NCI-H128 (cell line): ENCODE measurements around the gene ADCY1.
"Not testable (repeated sequence)": the region's sequence is repeated elsewhere in the genome, so short reads cannot be mapped to it uniquely, and the experiment has no call there.

Source experiments
- DNase-seq: peaks from one replicate; lab custom pipeline; 2025; ENCODE audit not compliant: unreplicated experiment; lab: John Stamatoyannopoulos, UW

Gene ADCY1

DNA sequence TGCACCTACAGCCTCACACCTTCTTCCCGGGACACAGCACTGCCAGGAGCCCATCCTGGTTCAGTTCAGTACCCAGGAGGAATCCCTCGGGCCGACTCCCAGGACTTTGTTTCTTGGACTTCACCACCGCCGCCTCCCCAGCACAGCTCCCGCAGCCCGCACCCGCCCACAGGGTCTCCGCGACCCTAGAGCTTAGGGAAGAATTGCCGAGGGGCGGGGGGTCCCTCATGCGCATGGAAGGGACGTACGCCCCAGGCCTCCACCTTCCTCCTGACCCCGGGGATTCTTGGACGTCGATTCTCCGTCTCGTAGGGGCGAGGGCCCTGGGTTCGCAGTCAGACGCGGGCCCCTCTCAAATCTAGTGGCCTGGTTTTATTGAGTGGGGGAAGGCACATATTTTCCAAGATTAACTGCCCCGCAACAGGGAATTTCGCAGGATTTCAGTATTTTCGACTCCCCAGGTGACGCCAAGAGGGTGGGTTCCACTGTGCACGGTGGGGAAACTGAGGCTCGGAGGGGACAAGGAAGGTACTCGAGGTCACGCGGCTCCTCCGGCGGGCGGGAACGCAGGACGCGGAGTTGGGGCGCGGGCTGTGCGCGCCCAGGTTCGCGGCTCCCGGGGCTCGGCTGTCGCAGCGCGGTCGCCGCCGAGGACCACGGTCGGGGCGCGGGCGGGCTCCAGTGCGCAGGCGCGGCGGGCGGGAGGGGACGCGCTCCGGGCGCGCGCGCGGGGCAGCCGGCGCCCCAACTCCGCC is at the start of gene ADCY1:
TSS of gene ADCY1 (plus strand) at position 708 of the 755 bp plus-strand sequence. CDS start 176 bp downstream, outside the sequence.
- no peak for DNase-seq

DNA sequence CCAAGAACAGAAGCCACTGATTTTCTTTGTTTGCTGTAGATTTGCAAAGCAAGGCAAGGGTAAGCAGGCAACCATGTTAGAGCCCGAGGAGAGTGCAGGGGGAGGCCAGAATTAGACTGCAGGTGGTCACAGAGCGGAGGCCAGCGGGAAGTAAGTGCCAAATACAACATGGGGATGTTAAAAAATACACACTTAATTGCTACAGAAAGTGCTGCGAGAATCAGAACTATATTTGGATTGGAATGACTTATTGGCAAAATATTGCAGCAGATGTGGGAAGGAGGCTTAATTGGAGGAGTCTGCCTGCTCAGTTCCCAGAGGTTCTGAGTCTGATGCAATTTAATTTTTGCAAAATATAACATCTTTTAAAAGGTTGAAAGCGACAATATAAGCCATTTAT is 49.7 kb upstream of the ADCY1 start:
- no peak for DNase-seq

DNA sequence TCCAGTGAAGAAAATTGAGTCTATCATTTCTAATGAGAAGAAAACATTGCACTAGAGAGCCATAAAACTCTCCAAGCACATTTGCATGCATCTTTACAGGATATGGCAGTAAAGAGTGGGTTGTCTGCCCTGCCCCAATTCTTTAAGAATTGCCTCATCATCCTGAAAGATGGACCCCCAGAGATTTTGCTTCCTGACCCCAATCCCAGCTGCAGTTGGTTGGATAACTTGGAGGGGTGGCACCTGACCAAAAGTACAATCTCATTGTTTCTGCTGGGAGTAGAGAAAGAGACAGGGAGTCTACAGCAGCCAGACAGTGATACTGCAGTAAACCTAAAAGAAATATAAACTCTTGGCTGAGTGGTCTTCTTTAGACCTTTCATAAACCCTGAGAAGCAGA is 49.1 kb upstream of the ADCY1 start:
- no peak for DNase-seq

DNA sequence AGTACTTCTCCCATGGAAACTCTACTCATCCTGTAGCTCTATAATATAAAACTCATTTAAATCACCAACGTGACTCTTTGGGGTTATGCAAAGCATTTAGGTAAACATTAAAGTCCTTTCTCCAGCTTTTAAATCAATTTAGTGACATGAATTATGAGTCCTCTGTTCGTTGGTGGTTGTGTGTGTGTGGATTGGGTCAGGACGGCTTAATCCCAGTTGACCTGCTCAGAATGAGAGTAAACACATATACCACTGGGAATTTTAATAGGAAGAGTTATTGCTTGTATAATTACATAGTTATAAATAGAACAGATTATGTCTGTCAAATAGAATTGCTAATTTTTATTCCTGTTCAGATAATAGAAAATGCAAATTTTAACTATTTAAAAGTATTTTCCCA is 30.7 kb upstream of the ADCY1 start:
- no peak for DNase-seq

DNA sequence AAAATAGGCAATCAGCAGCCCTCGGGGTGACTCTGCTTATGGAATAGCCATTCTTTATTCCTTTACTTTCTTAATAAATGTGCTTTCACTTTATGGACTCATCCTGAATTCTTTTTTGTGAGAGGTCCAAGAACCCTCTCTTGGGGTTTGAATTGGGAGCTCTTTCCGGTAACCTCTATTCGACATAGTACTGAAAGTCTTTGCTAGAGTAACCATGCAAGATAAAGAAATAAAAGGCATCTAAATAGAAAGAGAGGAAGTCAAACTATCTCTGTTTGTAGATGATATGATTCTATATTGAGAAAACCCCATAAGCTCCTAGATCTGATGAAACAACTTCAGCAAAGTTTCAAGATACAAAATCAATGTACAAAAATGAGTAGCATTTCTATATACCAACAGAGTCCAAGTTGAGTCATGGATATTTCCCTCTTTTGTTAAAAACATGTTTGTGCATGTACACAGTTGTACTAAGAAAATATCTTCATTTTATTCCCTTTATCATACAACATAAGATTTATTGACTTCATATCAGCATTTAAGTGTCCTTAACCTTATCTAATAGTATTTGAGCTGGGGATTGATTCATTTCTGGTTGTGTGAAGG is 29.0 kb upstream of the ADCY1 start:
- not testable (repeated sequence) for DNase-seq

DNA sequence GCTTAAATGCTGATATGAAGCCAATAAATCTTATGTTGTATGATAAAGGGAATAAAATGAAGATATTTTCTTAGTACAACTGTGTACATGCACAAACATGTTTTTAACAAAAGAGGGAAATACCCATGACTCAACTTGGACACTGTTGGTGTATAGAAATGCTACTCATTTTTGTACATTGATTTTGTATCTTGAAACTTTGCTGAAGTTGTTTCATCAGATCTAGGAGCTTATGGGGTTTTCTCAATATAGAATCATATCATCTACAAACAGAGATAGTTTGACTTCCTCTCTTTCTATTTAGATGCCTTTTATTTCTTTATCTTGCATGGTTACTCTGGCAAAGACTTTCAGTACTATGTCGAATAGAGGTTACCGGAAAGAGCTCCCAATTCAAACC is 25.3 kb upstream of the ADCY1 start:
- DNase-seq: not testable (repeated sequence)

DNA sequence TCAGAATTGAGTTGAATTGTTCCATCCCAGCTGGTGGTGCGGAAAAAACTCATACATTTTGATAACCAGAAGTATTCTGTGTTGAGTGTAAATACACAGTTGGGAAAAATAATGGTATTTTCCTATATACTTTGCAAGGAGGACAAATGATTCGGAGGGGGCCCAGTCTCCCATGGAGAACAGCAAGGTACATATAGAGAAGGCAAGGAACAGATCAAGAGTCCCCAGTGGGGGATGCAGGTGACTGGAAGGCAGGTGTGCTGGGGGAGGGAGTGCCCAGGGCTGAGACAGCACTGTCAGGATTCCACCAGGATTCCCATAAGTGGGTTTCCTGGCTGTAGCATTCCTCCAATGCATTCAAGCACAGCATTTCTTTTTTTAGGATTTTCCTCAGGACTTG is 10.8 kb upstream of the ADCY1 start:
- DNase-seq: no peak

DNA sequence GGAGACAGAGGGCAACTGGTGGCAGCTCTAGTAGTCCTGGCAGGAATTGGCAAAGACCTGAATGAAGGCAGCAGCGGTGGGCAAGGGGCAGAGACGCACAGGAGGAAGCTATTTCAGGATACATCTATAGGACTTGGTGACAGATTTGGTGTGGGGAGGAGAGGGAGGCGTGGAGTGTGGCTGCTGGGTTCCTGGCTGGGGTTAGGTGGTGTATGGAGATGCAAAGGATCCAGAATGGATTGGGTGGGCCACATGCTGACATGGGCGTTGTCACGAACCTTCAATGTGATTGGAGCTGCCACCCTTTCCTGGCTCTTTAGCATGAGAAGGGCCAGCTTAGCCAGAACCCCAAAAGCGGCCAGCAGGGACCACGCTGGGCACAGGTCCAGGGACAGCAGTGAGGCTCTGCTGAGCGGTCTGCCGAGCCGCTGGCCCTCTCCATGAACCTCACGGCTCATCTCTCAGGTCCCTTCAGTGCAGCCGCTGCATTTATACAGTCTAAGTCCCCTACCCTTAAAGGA is 10.2 kb upstream of the ADCY1 start:
- no peak for DNase-seq

DNA sequence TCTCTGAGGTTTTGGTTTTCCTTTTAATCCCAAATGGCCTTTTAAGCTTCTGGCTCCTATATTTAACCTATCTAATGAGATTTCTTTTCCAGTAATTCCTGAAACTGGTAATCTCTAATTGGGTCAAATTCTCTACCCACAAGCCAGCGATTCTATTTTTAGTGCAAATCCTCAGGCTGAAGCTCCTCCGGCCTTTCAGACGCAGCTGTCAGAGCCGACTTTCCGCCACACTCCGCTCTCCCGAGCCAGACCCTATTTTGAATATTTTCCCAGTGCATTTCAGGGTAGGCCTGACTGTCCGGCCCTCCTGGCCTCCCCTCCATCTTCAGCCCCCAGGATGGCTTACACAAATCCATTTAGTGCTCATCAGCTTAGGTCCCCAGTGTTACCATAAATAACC is 9.7 kb upstream of the ADCY1 start:
- DNase-seq: no peak

DNA sequence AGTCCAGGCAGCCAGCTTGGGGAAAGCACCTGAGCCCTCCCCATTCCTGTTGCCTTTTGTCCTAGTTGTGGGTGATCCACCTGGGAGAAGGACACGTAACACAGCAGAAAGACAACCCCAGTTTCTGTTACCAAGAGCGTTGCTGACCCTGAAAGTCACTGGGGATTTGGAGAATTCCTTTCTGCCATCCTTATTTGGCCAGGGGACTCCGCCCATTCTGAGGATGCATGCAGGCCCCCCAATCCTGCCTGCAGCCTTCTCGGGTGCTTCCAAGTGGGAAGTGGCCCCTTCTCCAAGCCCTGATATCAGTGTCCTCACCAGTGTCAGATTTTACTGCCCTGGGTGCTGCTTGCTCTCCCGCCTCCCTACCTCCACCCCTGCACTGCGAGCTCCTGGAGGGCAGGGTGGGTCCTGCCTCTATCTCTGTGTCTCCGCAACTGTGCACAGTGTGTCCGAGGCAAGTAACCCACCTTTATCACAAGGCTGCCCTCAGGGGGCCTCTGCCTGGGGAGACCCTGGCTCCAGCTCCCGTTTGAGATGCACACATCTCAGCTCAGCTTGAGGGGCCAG is 9.2 kb upstream of the ADCY1 start:
- DNase-seq: no peak

DNA sequence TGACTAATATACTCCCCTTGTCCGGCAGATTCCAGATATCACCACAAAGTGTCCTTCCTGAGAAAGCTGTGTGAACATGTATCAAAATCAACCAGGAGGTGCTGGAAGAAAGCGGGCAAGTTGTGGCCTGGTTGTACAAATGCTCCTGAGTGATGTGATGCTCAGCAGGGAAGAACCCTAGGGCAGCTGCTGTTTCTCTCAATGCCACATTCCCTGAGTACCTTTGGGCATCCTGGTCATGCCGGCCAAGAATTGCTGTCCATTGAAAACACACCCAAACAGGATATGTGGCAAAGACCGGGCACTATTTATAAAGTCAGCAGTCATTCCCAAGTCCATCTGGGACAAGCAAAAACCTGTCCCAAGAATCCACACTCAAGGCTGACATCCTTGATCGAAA is 7.8 kb upstream of the ADCY1 start:
- no peak for DNase-seq

DNA sequence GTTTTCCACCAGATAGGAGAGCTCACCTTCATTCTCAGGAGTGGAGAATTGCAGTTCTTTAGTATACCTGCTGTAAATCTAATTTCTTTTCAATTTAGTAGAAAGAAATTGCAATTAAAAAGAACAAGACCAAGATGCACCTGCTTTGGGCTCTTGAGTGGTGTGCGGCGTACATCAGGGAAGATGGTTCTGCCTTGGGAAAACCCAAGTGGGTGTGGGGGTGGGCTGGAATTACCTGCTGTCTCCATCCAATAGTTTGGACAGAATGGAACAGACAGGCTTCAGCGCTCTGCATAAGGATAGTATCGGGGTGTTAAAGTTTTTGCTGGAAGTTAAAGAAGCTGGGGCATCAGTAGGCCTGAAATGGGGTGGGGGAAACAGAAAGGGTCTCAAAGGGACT is 7.2 kb upstream of the ADCY1 start:
- no peak for DNase-seq

DNA sequence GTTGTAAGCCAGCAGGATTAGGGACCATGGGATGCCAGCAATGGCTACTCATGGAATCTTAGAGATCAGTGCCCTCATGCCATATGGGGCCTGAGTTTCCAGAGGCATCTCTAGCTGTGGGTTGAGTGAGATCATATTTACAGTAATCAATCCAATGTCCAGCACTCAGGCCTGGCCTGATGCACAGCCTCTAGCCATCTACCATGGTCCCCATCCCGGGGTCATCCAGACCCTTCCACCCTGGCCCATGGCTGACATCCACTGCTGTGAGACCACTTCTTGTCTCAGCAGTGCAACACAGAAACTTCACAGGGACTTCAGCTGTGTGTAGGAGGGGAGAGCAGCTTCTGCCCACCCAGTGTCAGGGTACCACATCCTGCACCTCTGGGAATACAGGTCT is 6.5 kb upstream of the ADCY1 start:
- no peak for DNase-seq

DNA sequence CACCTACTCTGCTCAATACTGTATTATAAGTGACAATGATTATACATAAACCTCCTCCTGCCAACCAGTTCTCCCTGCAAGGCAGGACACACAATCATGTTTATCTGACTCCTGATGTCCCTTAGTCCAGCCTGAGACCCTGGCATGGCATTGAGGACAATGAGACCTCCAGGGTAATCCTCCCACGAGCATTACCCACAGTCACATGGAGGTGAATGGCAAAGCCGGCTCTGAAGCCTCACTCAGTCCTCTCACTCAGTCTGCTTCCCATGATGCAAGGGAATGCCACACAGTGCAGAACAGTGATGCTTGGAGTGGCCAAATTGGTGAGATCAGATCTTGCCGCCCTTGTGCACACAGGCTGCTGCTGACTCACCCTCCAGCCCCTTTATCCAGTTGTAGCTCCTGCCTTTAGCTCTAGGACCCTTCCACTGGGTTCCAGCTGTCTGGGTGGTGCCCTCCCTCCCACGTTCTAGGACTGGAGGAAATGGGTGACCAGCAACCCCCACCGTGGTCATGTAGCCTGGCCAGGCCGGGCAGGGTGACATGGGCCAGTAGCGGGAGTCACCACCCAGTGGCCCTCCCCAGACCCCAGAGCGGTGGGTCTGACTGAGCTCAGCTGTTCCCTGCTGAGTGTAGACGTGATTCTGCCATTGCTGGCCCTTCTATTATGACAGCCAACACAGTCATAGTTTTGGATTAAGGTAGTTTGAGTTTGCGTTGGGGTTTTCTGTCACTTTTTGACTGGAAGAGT is 5.5 kb upstream of the ADCY1 start:
- DNase-seq: no peak

DNA sequence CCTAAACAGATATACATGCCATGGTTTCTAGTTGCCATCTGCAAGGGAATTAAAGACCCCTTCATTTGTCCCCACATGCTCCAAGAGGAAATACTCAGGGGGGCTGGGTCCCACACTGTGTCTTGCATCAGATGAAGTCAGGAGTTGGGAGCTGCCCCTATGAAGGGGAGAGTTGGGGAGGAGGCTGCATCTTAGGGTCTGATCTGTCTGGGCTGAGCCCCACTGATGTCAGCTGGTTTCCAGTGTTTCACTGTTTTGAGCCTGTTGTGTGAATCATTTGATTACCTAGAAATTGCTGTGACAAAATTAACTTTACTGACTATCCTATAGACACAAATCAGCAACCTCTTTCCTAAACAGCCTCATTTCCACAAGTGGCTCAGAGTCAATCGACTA is 4.9 kb upstream of the ADCY1 start:
- no peak for DNase-seq

DNA sequence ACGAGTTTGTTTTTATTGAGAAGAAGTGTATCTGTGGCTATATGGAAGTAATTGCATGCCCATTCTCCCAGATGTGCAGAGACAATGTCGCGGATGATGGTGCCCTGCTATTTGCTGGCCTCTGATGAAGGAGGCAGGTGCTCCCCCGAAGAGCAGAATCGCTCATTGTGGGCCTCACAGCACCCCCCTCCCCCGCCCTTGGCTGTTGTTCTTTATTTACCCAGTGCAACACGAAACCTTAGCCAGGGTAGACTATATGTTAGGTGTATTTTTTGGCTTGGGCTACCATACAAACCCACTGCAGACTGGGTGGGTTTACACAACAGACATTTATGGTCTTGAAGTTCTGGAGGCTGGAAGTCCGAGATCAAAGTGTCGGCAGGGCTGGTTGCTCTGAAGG is 3.4 kb upstream of the ADCY1 start:
- no peak for DNase-seq

DNA sequence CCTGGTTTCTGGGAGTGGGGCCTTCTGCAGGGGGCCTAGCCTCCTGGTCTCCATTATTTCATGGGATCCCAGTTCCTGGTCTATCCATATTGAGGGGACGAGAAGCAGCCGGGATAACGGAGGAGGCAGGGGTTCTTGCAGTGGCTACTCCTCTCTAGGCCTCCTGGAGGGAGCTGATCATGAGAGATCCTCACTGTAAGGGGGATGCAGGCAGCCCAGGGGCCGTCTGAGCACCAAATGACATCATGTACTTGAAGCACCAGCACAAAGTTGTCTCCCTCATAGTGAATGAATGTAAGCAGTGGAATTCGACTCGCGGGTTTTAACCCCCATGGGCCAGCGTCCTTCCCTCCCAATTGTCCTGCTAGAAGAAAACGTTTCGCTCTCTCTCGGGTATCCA is 964 bp upstream of the ADCY1 start:
- no peak for DNase-seq

DNA sequence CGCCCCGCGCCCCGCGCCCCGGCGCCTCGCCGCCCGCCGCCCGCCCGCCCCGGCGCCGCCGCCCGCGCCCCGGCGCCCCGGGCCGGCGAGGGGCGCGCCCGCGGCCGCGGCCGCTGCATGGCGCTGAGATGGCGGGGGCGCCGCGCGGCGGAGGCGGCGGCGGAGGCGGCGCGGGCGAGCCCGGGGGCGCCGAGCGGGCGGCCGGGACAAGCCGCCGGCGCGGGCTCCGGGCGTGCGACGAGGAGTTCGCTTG is 174 bp downstream of the ADCY1 start:
- DNase-seq: no peak

DNA sequence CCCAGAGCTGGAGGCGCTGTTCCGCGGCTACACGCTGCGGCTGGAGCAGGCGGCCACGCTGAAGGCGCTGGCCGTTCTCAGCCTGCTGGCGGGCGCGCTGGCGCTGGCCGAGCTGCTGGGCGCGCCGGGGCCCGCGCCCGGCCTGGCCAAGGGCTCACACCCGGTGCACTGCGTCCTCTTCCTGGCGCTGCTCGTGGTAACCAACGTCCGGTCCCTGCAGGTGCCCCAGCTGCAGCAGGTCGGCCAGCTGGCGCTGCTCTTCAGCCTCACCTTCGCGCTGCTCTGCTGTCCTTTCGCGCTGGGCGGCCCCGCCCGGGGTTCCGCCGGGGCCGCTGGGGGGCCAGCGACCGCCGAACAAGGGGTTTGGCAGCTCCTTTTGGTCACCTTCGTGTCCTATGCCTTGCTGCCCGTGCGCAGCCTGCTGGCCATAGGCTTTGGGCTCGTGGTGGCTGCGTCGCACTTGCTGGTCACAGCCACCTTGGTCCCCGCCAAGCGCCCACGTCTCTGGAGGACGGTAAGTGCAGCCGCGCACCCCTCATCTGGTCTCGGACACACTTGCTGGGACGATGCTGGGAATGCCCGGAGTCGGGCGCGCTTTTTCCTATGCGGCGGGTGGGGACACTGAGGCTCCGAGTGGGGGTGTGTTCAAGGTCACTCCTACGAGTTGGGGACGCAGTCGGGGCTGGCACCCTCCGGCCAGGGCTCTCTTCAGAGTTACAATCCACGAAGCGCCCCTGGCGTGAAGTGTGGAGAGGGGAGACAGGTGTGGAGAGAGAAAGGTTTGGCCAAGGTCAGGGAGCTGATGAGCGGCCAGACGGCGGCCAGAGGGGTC is 717 bp downstream of the ADCY1 start:
- no peak for DNase-seq

DNA sequence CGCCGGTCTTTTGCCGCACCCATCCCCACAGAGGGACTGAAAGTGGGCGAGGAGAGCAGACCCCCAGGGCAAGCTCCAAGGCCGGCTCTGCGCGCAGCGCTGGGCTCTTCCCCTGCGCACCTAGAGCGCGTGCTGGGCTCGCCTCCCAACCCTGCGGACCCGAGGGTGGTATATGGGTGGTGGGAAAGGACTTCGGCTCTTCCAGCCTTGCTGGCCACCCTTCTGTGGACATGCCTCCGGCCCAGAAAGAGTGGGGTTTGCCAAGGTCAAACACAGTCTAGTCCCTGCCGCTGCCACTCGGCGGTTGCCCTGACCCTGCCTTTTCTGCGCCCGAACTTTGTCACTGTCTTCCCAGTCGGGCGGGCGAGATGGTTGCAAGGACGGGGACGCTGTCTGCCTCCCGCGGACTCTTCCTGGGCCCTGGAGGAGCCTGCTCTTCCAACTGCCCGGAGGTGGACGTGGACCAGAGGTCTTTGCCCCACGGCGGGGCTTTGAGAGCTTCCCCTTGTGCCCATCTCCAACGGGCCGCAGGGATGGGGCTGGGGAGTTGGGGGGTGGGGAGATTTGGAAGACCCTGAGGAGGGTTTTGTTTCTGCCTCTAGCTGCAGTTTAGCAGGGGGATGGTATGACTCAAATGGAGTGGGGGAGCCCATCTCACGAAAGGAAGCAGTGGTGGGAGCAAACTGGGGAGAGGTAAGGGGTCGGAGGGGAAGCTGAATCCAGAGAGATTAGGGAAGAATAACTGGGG is 1.5 kb downstream of the ADCY1 start:
- DNase-seq: no peak
